Gastrocnemius medialis (tissue), 4 donors: ENCODE measurements around the gene ZNF625. TPM values are rescaled to one million over a fixed set of nuclear protein-coding genes. Genes with fewer than 3 reads are reported as not detected.
A peak's percentile ranks its signal among the peaks of the same experiment; 100 is the strongest.

Source experiments
- ATAC-seq, 2 donors: fragments of 150-250 bp; one replicate each; pipeline ENCODE4 v1.9.1; 2016
- DNase-seq, 2 donors: peaks; one replicate each; pipeline ENCODE4 v3.0.0-alpha.2; 2019
- H3K27ac ChIP-seq, 4 donors: fragments of 200-600 bp; sonication (generic); 1 replicate in 1 of 4; 2 replicates in 3 of 4; pipeline ENCODE4 v1.5.1; 2016 to 2018; ENCODE audit warnings: mild to moderate bottlenecking in 2 of 4, moderate library complexity in 1 of 4
- H3K27me3 ChIP-seq, 3 donors: fragments of 200-600 bp; sonication (generic) in 2 of 3; 1 replicate in 1 of 3; 2 replicates in 2 of 3; pipeline versions ENCODE4 v1.5.1 to v1.6.0; 2016 to 2019; ENCODE audit warnings: mild to moderate bottlenecking in 1 of 3, moderate library complexity in 1 of 3
- H3K36me3 ChIP-seq, 2 donors: fragments of 200-600 bp; sonication (generic) in 1 of 2; one replicate each; pipeline ENCODE4 v1.5.1; 2017 to 2018
- H3K4me1 ChIP-seq, 2 donors: fragments of 200-600 bp; sonication (generic) in 1 of 2; one replicate each; pipeline ENCODE4 v1.5.1; 2016 to 2017; ENCODE audit warnings: mild to moderate bottlenecking in 2 of 2
- H3K4me3 ChIP-seq, 4 donors: fragments of 200-600 bp; sonication (generic) in 3 of 4; 1 replicate in 1 of 4; 2 replicates in 3 of 4; pipeline ENCODE4 v1.5.1; 2016 to 2019; ENCODE audit warnings: mild to moderate bottlenecking in 2 of 4
- H3K9me3 ChIP-seq, 3 donors: fragments of 200-600 bp; sonication (generic) in 2 of 3; 1 replicate in 1 of 3; 2 replicates in 2 of 3; pipeline ENCODE4 v1.5.1; 2016 to 2019
- CTCF ChIP-seq, 5 experiments: fragments of 450-650 bp in 3 of 5; fragments of 200-600 bp in 2 of 5; sonication (generic) in 2 of 5; IDR thresholded peaks in 4 of 5; conservative IDR thresholded peaks in 1 of 5; 1 replicate in 4 of 5; 2 replicates in 1 of 5; pipeline ENCODE4 v1.5.1; 2016 to 2019; ENCODE audit warnings: antibody characterized with exemption in 5 of 5, mild to moderate bottlenecking in 3 of 5, moderate library complexity in 3 of 5
- POLR2A ChIP-seq, 2 donors: fragments of 450-650 bp; IDR thresholded peaks; one replicate each; pipeline ENCODE4 v1.6.1; 2017; ENCODE audit warnings: antibody characterized with exemption in 2 of 2, mild to moderate bottlenecking in 2 of 2, moderate library complexity in 2 of 2
- in situ Hi-C, 4 donors: fragments of 200-750 bp; cut with MboI; loops; one replicate each; pipeline versions ENCODE4 v1.15.0 to v1.8.0; 2017; ENCODE audit warnings: low sequenced_read_pairs in 4 of 4
- intact Hi-C: fragments of 100-400 bp; cut with DNase I; formaldehyde crosslinking; loops from one replicate; pipeline ENCODE4 v1.15.1; 2023; ENCODE audit warnings: low total_unique reads
- total RNA-seq, 4 donors: library from RNA; depleted of rRNA; stranded (reverse); fragments of >200 nt; gene quantifications; one replicate each; pipeline versions ENCODE4 v1.1.0 to v1.2.3, GENCODE V29; 2016

ZNF625 gene
- total RNA-seq, 4 donors from 2014 or later: 0.22 to 1.4 (median 0.50) TPM

- Histone ChIP-seq H3K4me3 (no peak overlapping the region), H3K4me1 (peaks cover 6 to 16% of the 10 kb centered on the region in 2 donors), H3K27me3 (no peaks in the 10 kb centered on the region), H3K36me3 (peaks cover 0 to 22% of the 10 kb centered on the region in 2 donors), H3K27ac (no peak overlapping the region), H3K9me3 (no peaks in the 10 kb centered on the region)
- no peak for ATAC-seq
- intact Hi-C loops: no loop called here
- in situ Hi-C loops: no loop called here
- DNase-seq: no peak
- TF ChIP-seq POLR2A (IDR thresholded peaks at IDR 0.05) (no peak), CTCF (IDR thresholded peaks at IDR 0.05 in 4 of 5, conservative IDR thresholded peaks at IDR 0.05 in 1 of 5) (no peak)
Measured at GRCh38 chr19:12166626-12167025, 10.1 kb upstream of the ZNF625 start.

- Histone ChIP-seq H3K27ac (peak overlapping the region; percentile 85 to 89 (median 88)), H3K9me3 (no peaks in the 10 kb centered on the region), H3K4me3 (peak overlapping the region; percentile 77 to 90 (median 89)), H3K4me1 (peaks cover 6 to 16% of the 10 kb centered on the region in 2 donors), H3K27me3 (no peaks in the 10 kb centered on the region), H3K36me3 (peaks cover 0 to 8% of the 10 kb centered on the region in 2 donors)
- intact Hi-C loops (no loop called here), in situ Hi-C loops (no loop called here)
- DNase-seq: no peak
- ATAC-seq: no peak
- TF ChIP-seq CTCF (IDR thresholded peaks at IDR 0.05 in 4 of 5, conservative IDR thresholded peaks at IDR 0.05 in 1 of 5): no peak
- TF ChIP-seq POLR2A (IDR thresholded peaks at IDR 0.05): no peak
Measured at GRCh38 chr19:12163826-12164225, 7.3 kb upstream of the ZNF625 start.

GRCh38 chr19:12162882-12163806 is 6.6 kb upstream of the ZNF625 start, which contains the start of gene ZNF136:
Gene ZNF136, plus strand, starts transcription at chr19:12163096. Its CDS starts 108 bp downstream, at chr19:12163204.
- intact Hi-C loops: no loop called here
- peak; percentile 99 for ATAC-seq
- Histone ChIP-seq H3K27me3 (no peaks in the 10 kb centered on the region), H3K27ac (peak within 1 kb of the TSS; percentile 85 to 89 (median 88)), H3K4me3 (peak within 1 kb of the TSS; percentile 77 to 90 (median 89)), H3K4me1 (peaks cover 6 to 16% of the 10 kb centered on the region in 2 donors), H3K36me3 (peaks cover 0 to 8% of the 10 kb centered on the region in 2 donors), H3K9me3 (no peaks in the 10 kb centered on the region)
- in situ Hi-C loops: no loop called here
- TF ChIP-seq CTCF (IDR thresholded peaks at IDR 0.05 in 4 of 5, conservative IDR thresholded peaks at IDR 0.05 in 1 of 5) (no peak), POLR2A (IDR thresholded peaks at IDR 0.05) (peak; percentile 63 to 64)
- DNase-seq: peak; percentile 83 to 91

GRCh38 chr19:12162513-12162881 is 6.0 kb upstream of the ZNF625 start:
- Histone ChIP-seq H3K36me3 (peaks cover 0 to 8% of the 10 kb centered on the region in 2 donors), H3K4me1 (peaks cover 6 to 16% of the 10 kb centered on the region in 2 donors), H3K4me3 (peak overlapping the region; percentile 77 to 90 (median 89)), H3K9me3 (no peaks in the 10 kb centered on the region), H3K27ac (peak overlapping the region; percentile 85 to 89 (median 88)), H3K27me3 (peaks cover 0 to 1% (median 0%) of the 10 kb centered on the region in 3 donors)
- in situ Hi-C loops: no loop called here
- ATAC-seq: peak; percentile 9 to 20
- no peak for TF ChIP-seq POLR2A (IDR thresholded peaks at IDR 0.05)
- TF ChIP-seq CTCF (IDR thresholded peaks at IDR 0.05 in 4 of 5, conservative IDR thresholded peaks at IDR 0.05 in 1 of 5): no peak
- intact Hi-C loops: no loop called here
- DNase-seq: no peak
